Trophoblast cell (in vitro differentiated cells and primary cell): ENCODE data around the gene MARCHF6.

ENCODE experiments used
- DNase-seq, 2 donors: peaks; one replicate each; pipeline ENCODE4 v3.0.0-alpha.2; 2016
- H2AFZ ChIP-seq: 2 replicates; pipeline ENCODE4 v1.6.1; 2013; ENCODE audit warnings: low read length, moderate library complexity, mild to moderate bottlenecking; ENCODE audit not compliant: insufficient read depth, poor library complexity
- H2AK5ac ChIP-seq: 2 replicates; pipeline ENCODE4 v1.6.1; 2013; ENCODE audit warnings: mild to moderate bottlenecking, low read length
- H2BK120ac ChIP-seq: 2 replicates; pipeline ENCODE4 v1.6.1; 2013; ENCODE audit warnings: low read length, mild to moderate bottlenecking, moderate library complexity; ENCODE audit not compliant: insufficient read depth, poor library complexity
- H2BK12ac ChIP-seq: 2 replicates; pipeline ENCODE4 v1.6.1; 2013; ENCODE audit warnings: mild to moderate bottlenecking, low read length, moderate library complexity
- H2BK5ac ChIP-seq: 2 replicates; pipeline ENCODE4 v1.6.1; 2013; ENCODE audit warnings: low read length, low read depth, moderate library complexity, mild to moderate bottlenecking; ENCODE audit not compliant: poor library complexity
- H3K14ac ChIP-seq: 2 replicates; pipeline ENCODE4 v1.6.1; 2013; ENCODE audit warnings: mild to moderate bottlenecking, low read length
- H3K18ac ChIP-seq: 2 replicates; pipeline ENCODE4 v1.6.1; 2013; ENCODE audit warnings: mild to moderate bottlenecking, low read length
- H3K23ac ChIP-seq: 2 replicates; pipeline ENCODE4 v1.6.1; 2013; ENCODE audit warnings: low read length
- H3K27ac ChIP-seq: 2 replicates; pipeline ENCODE4 v1.5.1; 2013; ENCODE audit warnings: low read depth, mild to moderate bottlenecking, inconsistent platforms, low read length, moderate library complexity
- H3K27me3 ChIP-seq: 2 replicates; pipeline ENCODE4 v1.6.1; 2013; ENCODE audit warnings: inconsistent platforms, mild to moderate bottlenecking, low read length, moderate library complexity; ENCODE audit not compliant: insufficient read depth
- H3K36me3 ChIP-seq, 2 experiments: 1 replicate in 1 of 2; 2 replicates in 1 of 2; pipeline ENCODE4 v1.6.1; 2013; ENCODE audit warnings: low read length in 2 of 2, mild to moderate bottlenecking in 2 of 2, moderate library complexity in 1 of 2; ENCODE audit not compliant: insufficient read depth in 2 of 2, control insufficient read depth in 1 of 2
- H3K4ac ChIP-seq: 2 replicates; pipeline ENCODE4 v1.6.1; 2013; ENCODE audit warnings: low read depth, mild to moderate bottlenecking, low read length, moderate library complexity
- H3K4me1 ChIP-seq, 2 experiments: 1 replicate in 1 of 2; 2 replicates in 1 of 2; pipeline ENCODE4 v1.6.1; 2013; ENCODE audit warnings: low read length in 2 of 2, mild to moderate bottlenecking in 2 of 2, moderate library complexity in 1 of 2; ENCODE audit not compliant: insufficient read depth in 2 of 2, control insufficient read depth in 1 of 2
- H3K4me2 ChIP-seq: 2 replicates; pipeline ENCODE4 v1.6.1; 2013; ENCODE audit warnings: inconsistent platforms, mild to moderate bottlenecking, low read length, moderate library complexity
- H3K4me3 ChIP-seq: 2 replicates; pipeline ENCODE4 v1.5.1; 2013; ENCODE audit warnings: mild to moderate bottlenecking, low read depth, low read length, inconsistent platforms
- H3K79me1 ChIP-seq: one replicate; pipeline ENCODE4 v1.6.1; 2013; ENCODE audit warnings: low read length
- H3K79me2 ChIP-seq: 2 replicates; pipeline ENCODE4 v1.6.1; 2013; ENCODE audit warnings: low read length, mild to moderate bottlenecking; ENCODE audit not compliant: control insufficient read depth, insufficient read depth, poor library complexity
- H3K9ac ChIP-seq: 2 replicates; pipeline ENCODE4 v1.6.1; 2013; ENCODE audit warnings: mild to moderate bottlenecking, low read length
- H3K9me3 ChIP-seq: 2 replicates; pipeline ENCODE4 v1.6.1; 2013; ENCODE audit warnings: low read depth, mild to moderate bottlenecking, control low read depth, inconsistent platforms, low read length; ENCODE audit not compliant: insufficient read depth
- H4K12ac ChIP-seq: 2 replicates; pipeline ENCODE4 v1.6.1; 2013; ENCODE audit warnings: low read depth, mild to moderate bottlenecking, low read length, moderate library complexity
- H4K8ac ChIP-seq: 2 replicates; pipeline ENCODE4 v1.6.1; 2013; ENCODE audit warnings: low read depth, mild to moderate bottlenecking, low read length, moderate library complexity
- H4K91ac ChIP-seq: one replicate; pipeline ENCODE4 v1.6.1; 2013; ENCODE audit warnings: low read depth, mild to moderate bottlenecking, low read length, moderate library complexity
- WGBS: extraction: QIAGEN DNeasy Blood & Tissue Kit; methylation state at CpG from one replicate; pipeline ENCODE4 v1.1.7; 2013; ENCODE audit warnings: missing lambda C conversion rate; ENCODE audit not compliant: insufficient read length, insufficient coverage; ENCODE audit errors: extremely low coverage; 5-methylcytosine and 5-hydroxymethylcytosine counted together

Gene MARCHF6

DNA sequence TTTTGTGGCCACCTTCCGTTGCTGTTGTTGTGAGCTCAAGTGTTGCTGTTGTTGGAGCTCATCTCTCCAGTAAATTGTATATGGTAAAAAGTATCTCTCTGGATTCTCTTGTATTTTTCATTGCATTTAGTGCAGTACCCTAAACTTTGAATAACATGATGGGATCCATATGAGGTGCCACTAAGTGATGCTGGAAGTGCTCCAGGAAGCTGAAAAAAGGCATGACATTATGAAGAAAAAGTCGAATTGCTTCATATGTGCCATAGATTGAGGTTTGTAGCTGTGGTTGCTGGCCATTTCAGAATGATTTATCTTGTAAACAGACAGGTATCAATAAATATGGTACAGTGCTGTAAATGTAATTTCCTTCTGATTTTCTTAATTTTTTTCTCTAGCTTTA, 5.5 kb downstream of the MARCHF6 start:
- no peak overlapping the region for H2AK5ac ChIP-seq
- no peak overlapping the region for H2BK12ac ChIP-seq
- peaks cover 3% of the 10 kb centered on the region for H3K79me1 ChIP-seq
- peak overlapping the region; percentile 15 for H3K4ac ChIP-seq
- H4K8ac ChIP-seq, result no peak overlapping the region
- H3K79me2 ChIP-seq, result peaks cover 3% of the 10 kb centered on the region
- H3K4me2 ChIP-seq, result no peak overlapping the region
- no peak overlapping the region for H2AFZ ChIP-seq
- no peaks in the 10 kb centered on the region for H3K36me3 ChIP-seq
- H2BK120ac ChIP-seq, result no peak overlapping the region
- H3K9ac ChIP-seq, result no peak overlapping the region
- no peak overlapping the region for H4K91ac ChIP-seq
- no peak overlapping the region for H3K14ac ChIP-seq
- H3K18ac ChIP-seq, result no peak overlapping the region
- H2BK5ac ChIP-seq, result no peak overlapping the region
- no peaks in the 10 kb centered on the region for H3K4me1 ChIP-seq
- H3K9me3 ChIP-seq, result no peaks in the 10 kb centered on the region
- no peak overlapping the region for H4K12ac ChIP-seq
- DNase-seq, result no peak
- H3K27me3 ChIP-seq, result no peaks in the 10 kb centered on the region
- H3K23ac ChIP-seq, result no peak overlapping the region
- H3K4me3 ChIP-seq, result no peak overlapping the region
- WGBS, result no CpG with 5 or more reads among the region's 2 CpGs
- no peak overlapping the region for H3K27ac ChIP-seq

DNA sequence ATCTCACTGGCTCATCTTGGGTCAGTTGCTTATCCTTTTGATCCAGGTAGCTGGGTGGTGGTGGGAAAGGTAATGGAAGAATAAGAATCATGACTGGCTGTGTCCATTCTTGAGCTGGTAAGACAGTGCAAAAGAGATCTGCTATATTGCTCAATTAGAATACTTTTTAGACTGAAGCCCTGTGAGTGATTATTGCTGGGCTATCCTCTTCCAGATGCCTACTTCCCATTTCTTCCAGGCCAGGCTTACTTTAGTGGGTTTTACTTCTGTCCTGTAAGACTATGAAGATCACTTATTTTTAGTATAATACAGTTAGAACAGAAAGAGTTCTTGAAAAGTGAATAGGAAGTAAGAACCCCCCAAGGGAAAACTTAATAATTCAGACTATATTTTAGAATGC, 7.2 kb downstream of the MARCHF6 start:
- H3K27ac ChIP-seq, result no peak overlapping the region
- H2BK5ac ChIP-seq, result no peak overlapping the region
- H4K12ac ChIP-seq, result no peak overlapping the region
- peaks cover 1% of the 10 kb centered on the region for H3K79me2 ChIP-seq
- H3K27me3 ChIP-seq, result no peaks in the 10 kb centered on the region
- no peak overlapping the region for H3K4me2 ChIP-seq
- DNase-seq, result no peak
- H3K14ac ChIP-seq, result no peak overlapping the region
- no peak overlapping the region for H4K8ac ChIP-seq
- H2AK5ac ChIP-seq, result no peak overlapping the region
- H3K23ac ChIP-seq, result no peak overlapping the region
- H3K4me1 ChIP-seq, result no peaks in the 10 kb centered on the region
- H3K36me3 ChIP-seq, result no peaks in the 10 kb centered on the region
- no peak overlapping the region for H2BK120ac ChIP-seq
- H3K4ac ChIP-seq, result peak overlapping the region; percentile 59
- no peak overlapping the region for H2AFZ ChIP-seq
- no peak overlapping the region for H4K91ac ChIP-seq
- H2BK12ac ChIP-seq, result no peak overlapping the region
- H3K79me1 ChIP-seq, result no peaks in the 10 kb centered on the region
- no peaks in the 10 kb centered on the region for H3K9me3 ChIP-seq
- H3K4me3 ChIP-seq, result no peak overlapping the region
- H3K9ac ChIP-seq, result no peak overlapping the region
- H3K18ac ChIP-seq, result no peak overlapping the region

DNA sequence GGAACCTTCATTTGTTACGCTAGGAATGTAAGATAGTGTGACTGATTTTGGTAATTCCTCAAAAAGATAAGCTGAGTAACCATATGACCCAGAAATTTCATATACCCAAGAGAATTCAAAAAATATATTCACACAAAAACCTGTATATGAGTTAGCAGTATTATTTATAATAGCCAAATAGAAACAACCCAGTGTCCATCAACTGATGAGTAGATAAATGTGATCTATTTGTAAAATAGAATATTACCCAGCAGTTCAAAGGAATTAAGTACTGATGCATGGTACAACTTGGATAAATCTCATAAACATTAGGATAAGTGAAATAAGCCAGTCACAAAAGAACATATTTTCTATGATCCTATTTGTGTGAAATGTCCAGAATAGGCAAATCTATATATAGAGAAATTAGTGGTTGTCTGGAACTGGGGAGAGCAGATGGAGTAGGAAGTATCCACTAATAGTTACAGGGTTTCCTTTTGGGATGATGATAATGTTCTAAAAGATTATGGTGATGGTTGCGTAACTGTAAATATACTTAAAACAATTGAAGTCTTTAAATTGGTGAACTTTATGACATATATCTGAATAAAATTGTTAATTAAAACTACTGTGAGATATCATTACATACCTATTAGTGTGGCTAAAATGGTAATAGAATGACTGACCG, 10.2 kb downstream of the MARCHF6 start:
- WGBS, result no CpG with 5 or more reads among the region's 3 CpGs
- no peak for DNase-seq

DNA sequence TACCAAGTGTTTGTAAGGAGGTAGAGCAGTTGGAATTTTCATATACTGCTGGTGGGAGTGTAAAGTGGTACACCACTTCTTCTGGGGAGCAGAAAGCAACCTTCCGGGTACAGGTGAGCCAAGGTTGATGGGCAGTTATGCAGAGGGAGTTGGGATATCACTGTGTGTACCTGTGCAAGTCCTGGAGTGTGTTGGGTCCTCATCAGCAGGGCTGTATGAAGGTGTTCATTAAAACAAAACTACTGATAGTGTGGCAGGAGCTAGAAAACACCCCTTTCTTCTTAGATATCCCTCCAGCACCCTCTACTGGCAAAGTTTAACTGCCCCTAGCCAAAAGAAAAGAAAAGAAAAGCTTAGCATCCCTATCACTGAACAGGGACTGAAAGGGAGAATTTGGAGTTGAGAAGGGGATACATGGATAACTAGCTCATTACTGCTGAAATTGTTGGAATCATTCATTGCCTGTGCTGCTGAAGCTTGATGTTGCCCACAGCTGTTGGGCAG, 10.7 kb downstream of the MARCHF6 start:
- no CpG with 5 or more reads among the region's 1 CpG for WGBS
- Histone ChIP-seq H3K4me1 (no peaks in the 10 kb centered on the region), H3K4ac (no peak overlapping the region), H2AK5ac (no peak overlapping the region), H3K27ac (no peak overlapping the region), H2BK5ac (no peak overlapping the region), H3K14ac (no peak overlapping the region), H3K9ac (no peak overlapping the region), H3K4me3 (no peak overlapping the region), H2BK12ac (no peak overlapping the region), H3K23ac (no peak overlapping the region), H4K91ac (no peak overlapping the region), H4K8ac (no peak overlapping the region), H3K4me2 (no peak overlapping the region), H3K27me3 (no peaks in the 10 kb centered on the region), H3K18ac (no peak overlapping the region), H3K9me3 (no peaks in the 10 kb centered on the region), H4K12ac (no peak overlapping the region), H3K36me3 (no peaks in the 10 kb centered on the region), H3K79me1 (no peaks in the 10 kb centered on the region), H2AFZ (no peak overlapping the region), H2BK120ac (no peak overlapping the region), H3K79me2 (peaks cover 1% of the 10 kb centered on the region)
- DNase-seq, result no peak

More for the DNA sequence above, 10.2 kb downstream of the MARCHF6 start:
- Histone ChIP-seq H4K12ac (no peak overlapping the region), H3K27me3 (no peaks in the 10 kb centered on the region), H4K91ac (no peak overlapping the region), H3K9me3 (no peaks in the 10 kb centered on the region), H3K4me3 (no peak overlapping the region), H3K79me1 (no peaks in the 10 kb centered on the region), H3K79me2 (peaks cover 1% of the 10 kb centered on the region), H3K9ac (no peak overlapping the region), H2BK120ac (no peak overlapping the region), H2AK5ac (no peak overlapping the region), H3K4me2 (no peak overlapping the region), H3K18ac (no peak overlapping the region), H3K14ac (no peak overlapping the region), H3K23ac (no peak overlapping the region), H3K27ac (no peak overlapping the region), H4K8ac (no peak overlapping the region), H3K4me1 (no peaks in the 10 kb centered on the region), H3K36me3 (no peaks in the 10 kb centered on the region), H2AFZ (no peak overlapping the region), H2BK12ac (no peak overlapping the region), H2BK5ac (no peak overlapping the region), H3K4ac (no peak overlapping the region)
